GM21423 (cell line): ENCODE measurements around the gene MARK1.

Experiments
- ATAC-seq: cut with Tn5 transposase; IDR thresholded peaks from one replicate; pipeline ENCODE4 v1.9.1; 2021; ENCODE audit warnings: mild to moderate bottlenecking, moderate library complexity; ENCODE audit not compliant: unreplicated experiment

Gene MARK1

GRCh38 chr1:220527908-220528678 lies at the start of gene MARK1:
Gene MARK1 (plus strand): TSS chr1:220528136. CDS start chr1:220528823, 687 bp downstream.
- peak; percentile 57 for ATAC-seq

GRCh38 chr1:220483700-220484099 lies 44.2 kb upstream of the MARK1 start:
- no peak for ATAC-seq

DNA sequence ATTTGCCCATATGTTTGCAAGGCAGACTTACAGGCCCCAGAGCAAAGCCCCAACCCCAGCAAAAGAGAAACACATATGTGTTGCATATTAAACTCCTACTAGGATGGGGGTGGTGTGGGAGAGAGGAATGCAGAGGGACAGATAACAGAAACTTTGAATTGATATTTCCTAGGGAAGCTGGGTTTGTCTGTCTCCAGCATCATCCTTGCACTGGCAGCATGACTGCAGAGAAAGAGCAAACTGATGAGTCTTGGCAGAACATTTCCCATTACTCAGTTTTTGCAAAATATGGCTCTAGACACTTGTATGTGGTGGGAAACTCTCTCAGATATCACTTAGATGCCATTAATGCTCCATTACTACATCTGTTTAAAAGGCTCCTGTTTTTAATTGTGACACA lies 43.8 kb upstream of the MARK1 start:
- ATAC-seq: no peak

DNA sequence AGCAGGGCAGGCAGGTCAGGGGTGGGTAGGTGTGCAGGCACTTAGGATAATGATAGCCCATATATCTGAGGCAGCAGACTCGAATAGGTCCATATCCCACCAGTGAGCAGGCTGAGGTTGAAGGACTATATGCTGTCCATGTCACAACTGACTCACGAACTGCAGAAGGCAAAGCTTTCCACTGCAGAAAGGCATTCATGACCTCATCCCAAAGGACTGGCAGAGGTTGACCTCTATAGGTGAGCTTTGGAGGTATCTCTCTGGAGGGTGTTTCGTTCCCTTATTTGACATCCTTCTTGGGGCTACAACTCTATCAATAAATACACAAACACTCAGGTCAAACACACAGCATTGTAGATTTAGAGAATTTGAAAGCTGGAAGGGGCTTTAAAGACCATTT lies 42.8 kb upstream of the MARK1 start:
- ATAC-seq: no peak

DNA sequence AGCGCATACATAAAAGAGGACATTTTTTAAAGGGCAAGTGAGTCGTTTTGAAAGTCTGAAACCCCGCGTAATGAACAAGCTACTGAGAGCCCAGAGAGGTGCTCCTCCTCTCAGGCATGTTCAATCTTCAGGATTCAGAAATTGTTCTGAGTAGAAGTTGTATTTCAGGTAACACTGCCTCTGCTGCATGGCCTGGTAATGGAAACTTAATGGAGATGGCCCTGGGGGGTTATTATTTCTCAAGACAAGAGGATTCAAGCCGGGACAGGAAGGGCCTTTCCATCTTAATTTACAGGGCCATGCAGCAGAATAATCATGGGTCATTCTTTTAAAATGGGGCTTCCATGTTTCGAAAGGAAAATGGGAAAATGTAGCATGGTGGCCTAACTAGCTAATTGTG lies 42.1 kb upstream of the MARK1 start:
- ATAC-seq: no peak

GRCh38 chr1:220487297-220487820 lies 40.6 kb upstream of the MARK1 start:
- no peak for ATAC-seq

- no peak for ATAC-seq
These were observed 36.0 kb upstream of the MARK1 start for GRCh38 chr1:220491891-220492290.

DNA sequence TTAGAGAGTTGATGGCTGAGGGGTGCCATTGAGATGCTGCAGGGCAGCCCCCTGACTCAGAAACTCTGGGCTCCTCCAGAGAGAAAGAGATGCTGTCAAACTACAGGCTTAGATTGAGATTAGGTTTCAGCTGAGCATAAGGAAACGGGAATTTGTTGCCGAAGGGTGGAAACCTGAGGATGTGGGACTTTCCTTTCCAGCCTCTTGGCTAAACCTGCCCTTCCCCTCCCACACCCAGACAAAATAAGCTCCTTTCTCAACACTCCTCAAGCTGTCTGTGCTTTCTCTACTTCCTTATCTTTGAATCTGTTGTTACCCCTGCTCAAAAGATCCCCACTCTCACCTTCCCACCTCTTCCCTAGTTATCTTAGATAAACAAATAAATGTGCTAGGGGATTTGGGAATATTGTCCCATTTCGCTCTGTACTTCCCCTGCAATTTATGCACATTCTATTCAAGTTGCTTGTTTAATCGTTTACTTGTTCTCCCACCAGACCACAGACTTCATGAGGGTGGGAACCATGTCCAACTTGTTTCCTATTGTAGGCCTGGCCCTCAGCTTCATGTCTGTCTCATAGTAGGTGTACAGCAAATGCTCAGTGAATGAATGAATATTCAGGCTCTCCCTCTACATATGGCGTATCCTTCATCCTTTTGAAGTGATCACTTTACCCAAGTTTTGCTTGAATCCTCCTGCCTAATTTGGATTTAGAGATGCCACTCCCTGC lies 30.6 kb upstream of the MARK1 start:
- no peak for ATAC-seq

- ATAC-seq: no peak
These were observed 29.7 kb upstream of the MARK1 start for GRCh38 chr1:220498188-220498587.

- no peak for ATAC-seq
These were observed 27.6 kb upstream of the MARK1 start for GRCh38 chr1:220500372-220500771.

DNA sequence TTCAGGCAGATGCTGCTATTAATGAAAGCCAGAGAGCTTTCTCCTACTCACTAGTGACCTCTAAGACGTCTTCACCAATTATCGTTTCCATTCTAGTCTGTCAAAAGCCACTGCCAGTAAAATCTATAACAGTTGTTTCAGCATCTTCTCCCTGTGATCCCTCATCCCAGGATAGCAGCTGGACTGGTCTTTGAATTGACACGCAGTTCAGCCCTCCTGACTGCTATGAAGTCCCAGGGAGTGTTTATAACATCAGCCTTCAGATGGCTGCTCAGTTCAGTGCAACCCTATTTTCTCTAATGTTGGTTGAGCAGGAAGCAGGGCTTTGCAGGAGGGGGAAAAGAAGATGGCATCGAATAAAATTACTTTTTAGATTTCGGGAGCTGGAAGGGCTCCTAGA lies 23.6 kb upstream of the MARK1 start:
- ATAC-seq: no peak

GRCh38 chr1:220507085-220507484 lies 20.9 kb upstream of the MARK1 start:
- no peak for ATAC-seq

DNA sequence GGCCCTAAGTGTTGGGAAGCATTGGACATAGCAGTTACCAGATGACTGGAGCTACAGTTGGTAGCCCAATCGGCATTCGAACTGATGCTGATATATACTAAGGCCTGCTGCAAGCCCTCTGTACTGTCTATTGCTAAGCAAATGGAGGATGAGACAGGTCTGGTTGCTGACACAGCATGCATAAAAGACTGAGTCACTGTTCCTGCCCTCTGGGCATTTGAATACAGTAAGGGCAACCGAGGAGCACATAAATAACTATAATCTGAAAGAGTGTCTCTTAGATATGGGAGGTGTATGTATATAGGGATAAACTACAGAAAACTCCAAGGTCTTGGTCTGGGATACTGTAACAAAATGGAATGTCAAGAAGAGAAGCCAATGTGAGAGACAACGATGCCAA lies 16.8 kb upstream of the MARK1 start:
- no peak for ATAC-seq

- ATAC-seq: no peak
These were observed 16.2 kb upstream of the MARK1 start for GRCh38 chr1:220511785-220512184.

- ATAC-seq: no peak
These were observed 14.1 kb upstream of the MARK1 start for GRCh38 chr1:220513834-220514233.

DNA sequence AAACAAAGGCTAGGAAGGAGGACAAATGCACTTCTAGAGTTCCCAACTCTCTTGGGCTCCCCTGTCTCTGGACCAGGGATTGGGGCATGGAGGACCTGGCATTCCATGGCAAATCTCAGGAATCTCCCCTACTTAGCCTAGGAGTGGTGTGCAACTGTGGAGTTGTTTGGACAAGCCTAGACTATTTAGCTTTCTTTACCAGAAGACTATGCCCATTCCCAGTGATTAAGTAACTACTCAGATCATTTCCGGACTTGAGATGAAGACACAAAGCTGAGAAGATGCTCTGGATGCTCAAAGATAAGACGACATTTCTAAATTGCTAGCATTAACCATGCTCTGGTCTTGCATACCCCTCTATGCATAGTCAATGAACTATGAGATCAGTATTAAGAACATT lies 13.7 kb upstream of the MARK1 start:
- no peak for ATAC-seq

- no peak for ATAC-seq
These were observed 11.8 kb upstream of the MARK1 start for GRCh38 chr1:220516014-220516721.

- ATAC-seq: no peak
These were observed 11.3 kb upstream of the MARK1 start for GRCh38 chr1:220516722-220517042.

DNA sequence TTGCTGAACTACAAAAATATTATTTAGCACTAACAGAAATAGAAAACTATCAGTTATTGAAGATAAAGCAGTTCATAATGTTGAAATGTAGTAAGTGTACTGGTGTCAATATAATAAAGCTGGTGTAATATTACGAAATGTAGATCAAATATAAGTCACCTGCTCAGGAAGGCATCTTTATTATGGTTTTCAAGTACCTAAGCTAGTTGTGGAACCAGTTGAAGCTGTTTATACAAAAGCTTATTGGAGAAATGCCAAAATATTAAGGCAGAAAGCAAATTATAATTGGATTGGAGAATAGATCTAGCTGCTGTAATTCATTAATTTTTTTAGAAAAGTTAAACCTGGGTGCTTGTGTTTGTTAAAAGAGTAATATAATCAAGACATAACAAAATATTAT lies 6.2 kb upstream of the MARK1 start:
- no peak for ATAC-seq

DNA sequence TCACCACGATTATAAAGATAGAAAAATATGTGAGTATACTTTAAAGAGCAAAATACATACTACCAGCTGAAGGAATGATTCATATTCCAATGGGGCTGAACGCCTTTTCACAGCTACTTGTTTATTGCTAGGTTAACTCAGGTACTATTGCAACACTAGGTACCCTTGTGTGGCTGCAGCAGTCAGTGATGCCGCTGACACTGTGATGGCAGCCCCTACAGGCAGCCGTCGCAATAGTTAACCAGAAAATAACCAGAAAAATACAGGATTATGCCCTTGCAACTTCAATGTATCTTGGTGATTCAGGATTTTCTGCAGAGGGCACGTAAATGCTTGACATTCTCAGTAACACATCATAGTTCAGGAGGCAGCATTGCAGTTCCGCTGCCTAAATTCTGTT lies 1.6 kb upstream of the MARK1 start:
- no peak for ATAC-seq

DNA sequence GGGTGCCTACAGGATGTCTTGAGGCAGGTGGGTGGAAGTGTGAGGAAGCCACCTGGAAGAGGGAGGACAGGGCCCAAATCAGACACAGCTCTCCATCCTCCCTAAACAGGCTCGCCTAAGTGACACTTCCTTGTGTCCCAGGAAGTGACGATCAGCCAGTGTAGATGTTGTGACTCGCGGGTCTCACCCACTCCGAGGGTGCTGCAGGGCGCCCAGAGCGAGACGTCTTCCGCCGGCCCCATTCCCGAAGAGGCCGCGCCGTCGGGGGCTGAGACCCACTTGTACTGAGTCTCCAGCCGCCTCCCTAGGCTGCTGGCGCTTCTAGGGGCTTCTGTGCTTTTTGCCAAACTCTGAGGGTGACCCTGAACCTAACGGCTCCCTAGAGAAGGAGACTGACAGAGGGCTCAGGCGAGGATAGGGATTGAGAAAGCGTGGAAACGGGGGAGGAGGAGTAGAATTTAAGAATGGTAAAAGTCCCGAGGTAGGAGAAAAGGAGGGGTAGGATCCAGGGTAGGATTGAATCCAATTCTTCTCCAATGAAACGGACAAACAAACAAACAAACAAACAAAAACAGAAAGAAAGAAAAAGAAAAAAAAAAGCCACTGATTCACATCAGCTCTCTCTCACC lies 543 bp upstream of the MARK1 start:
- no peak for ATAC-seq
